Esophagus squamous epithelium (tissue), 4 donors: ENCODE data around the gene NPAT.

ENCODE experiments used
- CTCF ChIP-seq, 6 experiments: fragments of 450-650 bp in 4 of 6; fragments of 200-600 bp in 2 of 6; sonication (generic) in 2 of 6; IDR thresholded peaks; one replicate each; pipeline ENCODE4 v1.5.1; 2016 to 2019; ENCODE audit warnings: antibody characterized with exemption in 6 of 6, mild to moderate bottlenecking in 4 of 6, moderate library complexity in 4 of 6
- POLR2A ChIP-seq, 4 donors: fragments of 450-650 bp; IDR thresholded peaks; one replicate each; pipeline ENCODE4 v1.6.1; 2017; ENCODE audit warnings: antibody characterized with exemption in 4 of 4, mild to moderate bottlenecking in 4 of 4, moderate library complexity in 3 of 4

- no peak for TF ChIP-seq CTCF (IDR thresholded peaks at IDR 0.05)
- TF ChIP-seq POLR2A (IDR thresholded peaks at IDR 0.05) = no peak
Observed at GRCh38 chr11:108199446-108200321, 22.8 kb downstream of the NPAT start.
